ENCODE data around the gene DIS3L2. TPM values are rescaled to one million over a fixed set of nuclear protein-coding genes. Genes with fewer than 3 reads are reported as not detected.

DIS3L2 gene
- total and polyA plus RNA-seq, 2 experiments from 2014 or later = 15.2 to 25.3 TPM

DNA sequence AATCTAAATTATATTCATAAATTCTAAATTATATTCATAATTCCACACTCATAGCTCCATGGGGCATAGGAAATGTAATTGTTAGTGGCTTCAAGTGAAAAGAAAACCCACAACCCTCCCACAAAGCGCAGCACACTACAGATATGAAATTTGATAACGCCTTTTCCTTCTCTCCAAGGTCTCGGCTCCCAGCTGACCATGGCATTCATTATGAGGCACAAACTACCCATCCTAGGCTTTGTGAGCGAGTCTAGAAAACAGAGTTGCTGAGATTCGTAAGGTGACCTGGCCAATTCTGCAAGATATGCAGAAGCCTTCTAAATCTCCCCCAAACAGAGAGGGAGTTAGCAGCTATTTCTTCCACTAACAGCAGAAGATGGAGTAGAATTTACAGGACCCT lies 40.7 kb upstream of the DIS3L2 start (continued):
- no peak for TF ChIP-seq EZH2phosphoT487 (IDR thresholded peaks at IDR 0.05; ENCODE audit: unreplicated experiment)
- TF ChIP-seq ZNF331 (CRISPR knock-in tag; IDR thresholded peaks at IDR 0.05; ENCODE audit: low read depth) = no peak

DNA sequence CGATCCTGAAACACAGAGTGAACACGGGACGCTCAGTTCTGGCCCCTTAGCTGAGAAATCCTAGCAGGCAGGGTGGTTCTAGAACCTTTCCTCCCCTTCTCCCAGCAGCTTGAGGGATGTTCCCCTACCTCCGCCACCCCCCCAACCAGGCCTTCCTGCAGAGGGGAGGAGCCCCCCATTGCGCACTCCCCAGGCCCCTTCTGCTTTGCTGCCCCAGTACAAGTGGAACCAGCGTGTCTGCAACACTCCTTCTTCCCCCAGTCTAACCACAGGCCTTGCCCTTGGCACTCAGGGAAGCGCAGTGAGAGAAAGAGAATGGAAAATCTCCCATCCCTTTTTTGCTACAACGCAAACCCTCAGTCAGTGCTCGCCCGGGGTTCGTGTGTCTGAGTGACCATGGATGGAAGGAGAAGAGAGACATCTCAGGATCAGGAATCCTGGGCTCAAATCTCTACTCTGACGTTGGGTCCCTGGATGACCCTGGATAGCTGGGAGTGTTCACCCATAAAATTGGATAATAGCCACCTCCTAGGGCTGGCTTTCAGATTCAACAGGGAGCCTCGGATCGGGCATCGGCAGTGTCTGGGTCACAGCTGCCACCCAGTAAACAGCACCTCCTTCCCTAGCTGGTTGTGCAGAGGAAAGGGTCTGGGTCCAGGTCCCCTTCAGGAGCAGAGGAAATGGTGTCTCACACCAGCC lies 39.1 kb upstream of the DIS3L2 start:
- TF ChIP-seq POLR2AphosphoS5 (IDR thresholded peaks at IDR 0.05; ENCODE audit: low read depth) = no peak
- no peak for TF ChIP-seq JUNB (IDR thresholded peaks at IDR 0.05; ENCODE audit: unreplicated experiment)
- no peak for TF ChIP-seq NANOG (IDR thresholded peaks at IDR 0.05; ENCODE audit: borderline replicate concordance)
- TF ChIP-seq ETS1 (IDR thresholded peaks at IDR 0.05) = no peak
- no peak for TF ChIP-seq CREB1 (CRISPR knock-in tag; IDR thresholded peaks at IDR 0.05; ENCODE audit: low read depth)
- TF ChIP-seq, protein P1, sequence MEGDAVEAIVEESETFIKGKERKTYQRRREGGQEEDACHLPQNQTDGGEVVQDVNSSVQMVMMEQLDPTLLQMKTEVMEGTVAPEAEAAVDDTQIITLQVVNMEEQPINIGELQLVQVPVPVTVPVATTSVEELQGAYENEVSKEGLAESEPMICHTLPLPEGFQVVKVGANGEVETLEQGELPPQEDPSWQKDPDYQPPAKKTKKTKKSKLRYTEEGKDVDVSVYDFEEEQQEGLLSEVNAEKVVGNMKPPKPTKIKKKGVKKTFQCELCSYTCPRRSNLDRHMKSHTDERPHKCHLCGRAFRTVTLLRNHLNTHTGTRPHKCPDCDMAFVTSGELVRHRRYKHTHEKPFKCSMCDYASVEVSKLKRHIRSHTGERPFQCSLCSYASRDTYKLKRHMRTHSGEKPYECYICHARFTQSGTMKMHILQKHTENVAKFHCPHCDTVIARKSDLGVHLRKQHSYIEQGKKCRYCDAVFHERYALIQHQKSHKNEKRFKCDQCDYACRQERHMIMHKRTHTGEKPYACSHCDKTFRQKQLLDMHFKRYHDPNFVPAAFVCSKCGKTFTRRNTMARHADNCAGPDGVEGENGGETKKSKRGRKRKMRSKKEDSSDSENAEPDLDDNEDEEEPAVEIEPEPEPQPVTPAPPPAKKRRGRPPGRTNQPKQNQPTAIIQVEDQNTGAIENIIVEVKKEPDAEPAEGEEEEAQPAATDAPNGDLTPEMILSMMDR (conservative IDR thresholded peaks at IDR 0.05; ENCODE audit: low read depth in 2 of 2) = no peak
- TF ChIP-seq EZH2 (IDR thresholded peaks at IDR 0.05; ENCODE audit: low read depth, unreplicated experiment) = no peak
- no peak for TF ChIP-seq EZH2phosphoT487 (IDR thresholded peaks at IDR 0.05; ENCODE audit: unreplicated experiment)
- TF ChIP-seq ZNF114 (CRISPR knock-in tag; IDR thresholded peaks at IDR 0.05) = no peak
- no peak for TF ChIP-seq ZNF462 (CRISPR knock-in tag; IDR thresholded peaks at IDR 0.05)
- peaks cover 30% of the 10 kb centered on the region for H3K27me3 Mint-ChIP-seq (ENCODE audit: insufficient read depth, low read depth, poor library complexity)
- Histone ChIP-seq H3K4me3 (no peak overlapping the region), H3K27ac (ENCODE audit: low read depth) (no peak overlapping the region), H3K4me2 (no peak overlapping the region), H3K9me2 (ENCODE audit: insufficient read depth) (no peaks in the 10 kb centered on the region), H3K4me1 (ENCODE audit: insufficient read depth) (no peaks in the 10 kb centered on the region), H2AFZ (no peak overlapping the region), H3F3A (replicated peaks; ENCODE audit: low read depth) (no peaks in the 10 kb centered on the region), H3K79me2 (replicated peaks; ENCODE audit: insufficient read depth) (no peaks in the 10 kb centered on the region), H4K20me1 (replicated peaks; ENCODE audit: insufficient read depth) (peaks cover 10% of the 10 kb centered on the region; the same call in 1 of the 2 replicates), H3K27me3 (ENCODE audit: insufficient read depth) (peaks cover 36% of the 10 kb centered on the region), H3K36me3 (ENCODE audit: insufficient read depth) (no peaks in the 10 kb centered on the region)
- H3K36me3 Mint-ChIP-seq (ENCODE audit: low read depth) = no peaks in the 10 kb centered on the region
- peaks cover 15% of the 10 kb centered on the region for H3K4me1 Mint-ChIP-seq
- H3K27ac Mint-ChIP-seq = no peak overlapping the region
- ATAC-seq (no peak), DNase-seq (ENCODE audit: low spot score) (no peak)
- no peaks in the 10 kb centered on the region for H3K9me3 Mint-ChIP-seq
- H3K4me3 Mint-ChIP-seq = no peak overlapping the region
